ENCODE results near the gene CAND2.

The CAND2 gene

GRCh38 chr3:12870942-12871341 lies 74.5 kb downstream of the CAND2 start:
- H3K9me3 ChIP-seq (ENCODE audit: insufficient read depth, low read length): no peaks in the 10 kb centered on the region
- no peak overlapping the region for H3K9ac ChIP-seq (ENCODE audit: low read length)
- no peaks in the 10 kb centered on the region for H3K9me2 ChIP-seq (replicated peaks; ENCODE audit: insufficient read depth, low read length)
- no peaks in the 10 kb centered on the region for H3K27me3 ChIP-seq (ENCODE audit: low read length)
- H3K36me3 ChIP-seq (ENCODE audit: low read length): no peaks in the 10 kb centered on the region
- no peak for TF ChIP-seq CTCF (IDR thresholded peaks at IDR 0.05; ENCODE audit: insufficient read depth, low read length, poor library complexity, severe bottlenecking)
- TF ChIP-seq EZH2phosphoT487 (conservative IDR thresholded peaks at IDR 0.05; ENCODE audit: low read length): no peak
- no peak overlapping the region for H3K27ac ChIP-seq (ENCODE audit: low read depth, low read length)
- H3F3A ChIP-seq (ENCODE audit: insufficient read depth): no peaks in the 10 kb centered on the region
- no peak overlapping the region for H2AFZ ChIP-seq (ENCODE audit: low read depth, low read length, severe bottlenecking)
- H3K79me2 ChIP-seq (ENCODE audit: insufficient read depth, low read length): no peaks in the 10 kb centered on the region
- H3K4me2 ChIP-seq (ENCODE audit: low read depth, low read length, poor library complexity, severe bottlenecking): no peak overlapping the region
- no peak overlapping the region for H3K4me3 ChIP-seq (ENCODE audit: insufficient read depth, low read length, poor library complexity, severe bottlenecking)
- H4K20me1 ChIP-seq (ENCODE audit: low read depth, low read length): no peaks in the 10 kb centered on the region

GRCh38 chr3:12871404-12871983 lies 75.0 kb downstream of the CAND2 start:
- no peak overlapping the region for H3K4me3 ChIP-seq (ENCODE audit: insufficient read depth, low read length, poor library complexity, severe bottlenecking)
- no peak overlapping the region for H3K27ac ChIP-seq (ENCODE audit: low read depth, low read length)
- H3K9ac ChIP-seq (ENCODE audit: low read length): no peak overlapping the region
- H3K9me2 ChIP-seq (replicated peaks; ENCODE audit: insufficient read depth, low read length): no peaks in the 10 kb centered on the region
- no peaks in the 10 kb centered on the region for H3K9me3 ChIP-seq (ENCODE audit: insufficient read depth, low read length)
- H3K36me3 ChIP-seq (ENCODE audit: low read length): no peaks in the 10 kb centered on the region
- no peak overlapping the region for H3K4me2 ChIP-seq (ENCODE audit: low read depth, low read length, poor library complexity, severe bottlenecking)
- no peaks in the 10 kb centered on the region for H3F3A ChIP-seq (ENCODE audit: insufficient read depth)
- TF ChIP-seq CTCF (IDR thresholded peaks at IDR 0.05; ENCODE audit: insufficient read depth, low read length, poor library complexity, severe bottlenecking): no peak
- TF ChIP-seq EZH2phosphoT487 (conservative IDR thresholded peaks at IDR 0.05; ENCODE audit: low read length): no peak
- H3K79me2 ChIP-seq (ENCODE audit: insufficient read depth, low read length): no peaks in the 10 kb centered on the region
- no peaks in the 10 kb centered on the region for H4K20me1 ChIP-seq (ENCODE audit: low read depth, low read length)
- no peak overlapping the region for H2AFZ ChIP-seq (ENCODE audit: low read depth, low read length, severe bottlenecking)
- H3K27me3 ChIP-seq (ENCODE audit: low read length): no peaks in the 10 kb centered on the region

- no peak overlapping the region for H3K4me2 ChIP-seq (ENCODE audit: low read depth, low read length, poor library complexity, severe bottlenecking)
- no peaks in the 10 kb centered on the region for H3K36me3 ChIP-seq (ENCODE audit: low read length)
- TF ChIP-seq CTCF (IDR thresholded peaks at IDR 0.05; ENCODE audit: insufficient read depth, low read length, poor library complexity, severe bottlenecking) (no peak), EZH2phosphoT487 (conservative IDR thresholded peaks at IDR 0.05; ENCODE audit: low read length) (no peak)
- H3K4me3 ChIP-seq (ENCODE audit: insufficient read depth, low read length, poor library complexity, severe bottlenecking): no peak overlapping the region
- no peaks in the 10 kb centered on the region for H3K27me3 ChIP-seq (ENCODE audit: low read length)
- H2AFZ ChIP-seq (ENCODE audit: low read depth, low read length, severe bottlenecking): no peak overlapping the region
- no peaks in the 10 kb centered on the region for H3K9me2 ChIP-seq (replicated peaks; ENCODE audit: insufficient read depth, low read length)
- no peak overlapping the region for H3K9ac ChIP-seq (ENCODE audit: low read length)
- no peaks in the 10 kb centered on the region for H3F3A ChIP-seq (ENCODE audit: insufficient read depth)
- no peak overlapping the region for H3K27ac ChIP-seq (ENCODE audit: low read depth, low read length)
- no peaks in the 10 kb centered on the region for H4K20me1 ChIP-seq (ENCODE audit: low read depth, low read length)
- no peaks in the 10 kb centered on the region for H3K79me2 ChIP-seq (ENCODE audit: insufficient read depth, low read length)
- no peaks in the 10 kb centered on the region for H3K9me3 ChIP-seq (ENCODE audit: insufficient read depth, low read length)
These were observed 79.7 kb downstream of the CAND2 start for GRCh38 chr3:12875857-12876836.

Data from SU-DHL-6 (cell line).